ENCODE measurements around the gene SLC26A2. TPM values are rescaled to one million over a fixed set of nuclear protein-coding genes. Genes with fewer than 3 reads are reported as not detected.

SLC26A2 gene
- total RNA-seq, 1 donor from 2014 or later = 4.7 TPM

- no peak for DNase-seq
Observed at GRCh38 chr5:149957855-149958254, 2.7 kb upstream of the SLC26A2 start.

GRCh38 chr5:149959406-149960236 lies 937 bp upstream of the SLC26A2 start:
- Mint-ChIP-seq H3K4me1 (ENCODE audit: low read depth, unreplicated experiment) (peaks cover 9% of the 10 kb centered on the region), H3K27ac (ENCODE audit: unreplicated experiment) (peak overlapping the region; percentile 90), H3K27me3 (ENCODE audit: unreplicated experiment) (peaks cover 9% of the 10 kb centered on the region), H3K36me3 (ENCODE audit: unreplicated experiment) (no peaks in the 10 kb centered on the region), H3K4me3 (ENCODE audit: unreplicated experiment) (peak overlapping the region; percentile 96), H3K9me3 (ENCODE audit: unreplicated experiment) (peaks cover 10% of the 10 kb centered on the region)
- TF ChIP-seq CTCF (IDR thresholded peaks at IDR 0.05; ENCODE audit: partially characterized antibody, unreplicated experiment) = peak; percentile 53
- no peak for DNase-seq

More at GRCh38 chr5:149957855-149958254, 2.7 kb upstream of the SLC26A2 start:
- H3K9me3 Mint-ChIP-seq (ENCODE audit: unreplicated experiment) = peaks cover 10% of the 10 kb centered on the region
- no peak overlapping the region for H3K4me3 Mint-ChIP-seq (ENCODE audit: unreplicated experiment)
- peaks cover 9% of the 10 kb centered on the region for H3K4me1 Mint-ChIP-seq (ENCODE audit: low read depth, unreplicated experiment)
- H3K27me3 Mint-ChIP-seq (ENCODE audit: unreplicated experiment) = peaks cover 6% of the 10 kb centered on the region
- H3K27ac Mint-ChIP-seq (ENCODE audit: unreplicated experiment) = no peak overlapping the region
- TF ChIP-seq CTCF (IDR thresholded peaks at IDR 0.05; ENCODE audit: partially characterized antibody, unreplicated experiment) = no peak
- no peaks in the 10 kb centered on the region for H3K36me3 Mint-ChIP-seq (ENCODE audit: unreplicated experiment)

- no peak for DNase-seq
- Mint-ChIP-seq H3K4me3 (ENCODE audit: unreplicated experiment) (peak overlapping the region; percentile 93), H3K27me3 (ENCODE audit: unreplicated experiment) (peaks cover 9% of the 10 kb centered on the region), H3K4me1 (ENCODE audit: low read depth, unreplicated experiment) (peaks cover 9% of the 10 kb centered on the region), H3K27ac (ENCODE audit: unreplicated experiment) (peak overlapping the region; percentile 29), H3K36me3 (ENCODE audit: unreplicated experiment) (no peaks in the 10 kb centered on the region), H3K9me3 (ENCODE audit: unreplicated experiment) (peaks cover 10% of the 10 kb centered on the region)
- TF ChIP-seq CTCF (IDR thresholded peaks at IDR 0.05; ENCODE audit: partially characterized antibody, unreplicated experiment) = no peak
Observed at GRCh38 chr5:149961186-149961685, 678 bp downstream of the SLC26A2 start.

GRCh38 chr5:149961957-149962409 lies 1.4 kb downstream of the SLC26A2 start:
- DNase-seq = no peak
- Mint-ChIP-seq H3K9me3 (ENCODE audit: unreplicated experiment) (peaks cover 10% of the 10 kb centered on the region), H3K36me3 (ENCODE audit: unreplicated experiment) (no peaks in the 10 kb centered on the region), H3K4me1 (ENCODE audit: low read depth, unreplicated experiment) (peaks cover 9% of the 10 kb centered on the region), H3K4me3 (ENCODE audit: unreplicated experiment) (peak overlapping the region; percentile 42), H3K27ac (ENCODE audit: unreplicated experiment) (no peak overlapping the region), H3K27me3 (ENCODE audit: unreplicated experiment) (peaks cover 9% of the 10 kb centered on the region)
- peak; percentile 40 for TF ChIP-seq CTCF (IDR thresholded peaks at IDR 0.05; ENCODE audit: partially characterized antibody, unreplicated experiment)

All from glutamatergic neuron (in vitro differentiated cells).